Thyroid gland (tissue), 4 donors: ENCODE data around the gene MYADML2. TPM values are rescaled to one million over a fixed set of nuclear protein-coding genes. Genes with fewer than 3 reads are reported as not detected.
"Not testable (repeated sequence)": the region's sequence is repeated elsewhere in the genome, so short reads cannot be mapped to it uniquely, and the experiment has no call there.

Experiments
- DNase-seq, 2 donors: peaks; one replicate each; pipeline ENCODE4 v3.0.0-alpha.2; 2019
- H3K27ac ChIP-seq, 3 donors: fragments of 200-600 bp; sonication (generic); 1 replicate in 2 of 3; 2 replicates in 1 of 3; pipeline ENCODE4 v1.5.1; 2016 to 2019; ENCODE audit warnings: mild to moderate bottlenecking in 1 of 3, moderate library complexity in 1 of 3
- H3K27me3 ChIP-seq: fragments of 200-600 bp; sonication (generic); one replicate; pipeline ENCODE4 v1.5.1; 2019
- H3K36me3 ChIP-seq, 2 donors: fragments of 200-600 bp; sonication (generic); one replicate each; pipeline ENCODE4 v1.5.1; 2016 to 2019
- H3K4me1 ChIP-seq, 2 donors: fragments of 200-600 bp; sonication (generic); one replicate each; pipeline ENCODE4 v1.5.1; 2017 to 2019
- H3K4me3 ChIP-seq, 3 donors: fragments of 200-600 bp; sonication (generic); replicated peaks in 1 of 3; 1 replicate in 2 of 3; 2 replicates in 1 of 3; pipeline ENCODE4 v1.5.1; 2016; ENCODE audit warnings: mild to moderate bottlenecking in 1 of 3
- H3K9me3 ChIP-seq: fragments of 200-600 bp; sonication (generic); one replicate; pipeline ENCODE4 v1.5.1; 2017
- CTCF ChIP-seq, 6 experiments: fragments of 200-600 bp in 3 of 6; fragments of 450-650 bp in 3 of 6; sonication (generic) in 3 of 6; IDR thresholded peaks; one replicate each; pipeline ENCODE4 v1.5.1; 2016 to 2019; ENCODE audit warnings: antibody characterized with exemption in 6 of 6, mild to moderate bottlenecking in 2 of 6, inconsistent platforms in 1 of 6, moderate library complexity in 1 of 6
- POLR2A ChIP-seq, 2 donors: fragments of 450-650 bp; IDR thresholded peaks; one replicate each; pipeline ENCODE4 v1.6.1; 2017; ENCODE audit warnings: antibody characterized with exemption in 2 of 2, mild to moderate bottlenecking in 2 of 2, moderate library complexity in 1 of 2
- WGBS, 2 donors: methylation state at CpG; one replicate each; pipeline ENCODE4 v1.1.5; 2017; 5-methylcytosine and 5-hydroxymethylcytosine counted together
- intact Hi-C: fragments of 100-400 bp; cut with DNase I; formaldehyde crosslinking; loops from one replicate; pipeline ENCODE4 v1.15.1; 2023
- total RNA-seq, 4 donors: library from RNA; depleted of rRNA; stranded (reverse); fragments of >200 nt; gene quantifications; one replicate each; pipeline ENCODE4 v1.2.3, GENCODE V29; 2016

MYADML2 gene
- total RNA-seq, 4 donors from 2014 or later = not detected

GRCh38 chr17:81956607-81957589 is 9.9 kb upstream of the MYADML2 start:
- H3K27ac ChIP-seq = no peak overlapping the region
- H3K4me1 ChIP-seq = peaks cover 6 to 22% of the 10 kb centered on the region in 2 donors
- H3K36me3 ChIP-seq = no peaks in the 10 kb centered on the region
- DNase-seq = no peak
- peaks cover 23% of the 10 kb centered on the region for H3K27me3 ChIP-seq
- TF ChIP-seq POLR2A (IDR thresholded peaks at IDR 0.05) (no peak), CTCF (IDR thresholded peaks at IDR 0.05) (no peak)
- H3K9me3 ChIP-seq = no peaks in the 10 kb centered on the region
- intact Hi-C loops = loop anchor here (5.0 kb wide), 1 partner anchor 195 kb away; no protein-coding TSS in a partner anchor
- H3K4me3 ChIP-seq = no peak overlapping the region
- WGBS, 2 donors = 80 to 81% methylated on average over 14 to 32 of the region's 45 CpGs

GRCh38 chr17:81955756-81956544 is 8.9 kb upstream of the MYADML2 start:
- no peak overlapping the region for H3K27ac ChIP-seq
- intact Hi-C loops = loop anchor here (5.0 kb wide), 1 partner anchor 196 kb away; no protein-coding TSS in a partner anchor
- TF ChIP-seq POLR2A (IDR thresholded peaks at IDR 0.05) (no peak), CTCF (IDR thresholded peaks at IDR 0.05) (no peak)
- no peak for DNase-seq
- peaks cover 6 to 17% of the 10 kb centered on the region in 2 donors for H3K4me1 ChIP-seq
- peaks cover 20% of the 10 kb centered on the region for H3K27me3 ChIP-seq
- no peak overlapping the region for H3K4me3 ChIP-seq
- no peaks in the 10 kb centered on the region for H3K9me3 ChIP-seq
- no peaks in the 10 kb centered on the region for H3K36me3 ChIP-seq
- 82 to 85% methylated on average over 7 to 11 of the region's 13 CpGs for WGBS, 2 donors

GRCh38 chr17:81955058-81955681 is 8.1 kb upstream of the MYADML2 start:
- Histone ChIP-seq H3K9me3 (no peaks in the 10 kb centered on the region), H3K36me3 (no peaks in the 10 kb centered on the region), H3K4me1 (peaks cover 2 to 12% of the 10 kb centered on the region in 2 donors), H3K27ac (no peak overlapping the region), H3K27me3 (peaks cover 16% of the 10 kb centered on the region), H3K4me3 (no peak overlapping the region)
- TF ChIP-seq CTCF (IDR thresholded peaks at IDR 0.05) (no peak), POLR2A (IDR thresholded peaks at IDR 0.05) (no peak)
- 78% methylated on average over 21 to 26 of the region's 26 CpGs for WGBS, 2 donors
- DNase-seq = no peak
- intact Hi-C loops = loop anchor here (5.0 kb wide), 1 partner anchor 197 kb away; no protein-coding TSS in a partner anchor

- Histone ChIP-seq H3K27ac (no peak overlapping the region), H3K4me3 (no peak overlapping the region), H3K36me3 (no peaks in the 10 kb centered on the region), H3K9me3 (no peaks in the 10 kb centered on the region), H3K4me1 (peaks cover 0 to 4% of the 10 kb centered on the region in 2 donors), H3K27me3 (peaks cover 13% of the 10 kb centered on the region)
- TF ChIP-seq CTCF (IDR thresholded peaks at IDR 0.05) (no peak), POLR2A (IDR thresholded peaks at IDR 0.05) (no peak)
- intact Hi-C loops = loop anchor here (5.0 kb wide), 1 partner anchor 198 kb away; no protein-coding TSS in a partner anchor
- 86 to 88% methylated on average over 15 to 19 of the region's 19 CpGs for WGBS, 2 donors
- no peak for DNase-seq
Observed at GRCh38 chr17:81954131-81955057, 7.4 kb upstream of the MYADML2 start.

- 69 to 77% methylated on average over 5 of the region's 5 CpGs for WGBS, 2 donors
- H3K27me3 ChIP-seq, H3K27ac ChIP-seq, H3K9me3 ChIP-seq, H3K36me3 ChIP-seq, H3K4me3 ChIP-seq, DNase-seq, H3K4me1 ChIP-seq, intact Hi-C loops: not testable (repeated sequence)
Observed at GRCh38 chr17:81953443-81953842, 6.4 kb upstream of the MYADML2 start.
